Measurements from ENCODE around the gene AKNA. TPM values are rescaled to one million over a fixed set of nuclear protein-coding genes. Genes with fewer than 3 reads are reported as not detected.
A peak's percentile ranks its signal among the peaks of the same experiment; 100 is the strongest.

Gene AKNA
- total RNA-seq, 1 donor from 2014 or later, result 66.9 TPM

- DNase-seq (peak; percentile 14), ATAC-seq (no peak)
- no peak overlapping the region for H3K27ac ChIP-seq
- peaks cover 4% of the 10 kb centered on the region for H3K27me3 ChIP-seq (ENCODE audit: low read depth)
- no peaks in the 10 kb centered on the region for H3K36me3 ChIP-seq
- peaks cover 5% of the 10 kb centered on the region for H3K9me3 ChIP-seq
- TF ChIP-seq CTCF (IDR thresholded peaks at IDR 0.05), result no peak
- no peaks in the 10 kb centered on the region for H3K4me1 ChIP-seq
- intact Hi-C loops (cut with DNase I), result no loop called here
- H3K4me3 ChIP-seq, result no peak overlapping the region
Observed at GRCh38 chr9:114300153-114300845, 87.5 kb downstream of the AKNA start.

- intact Hi-C loops (cut with DNase I), result loop anchor here (10.0 kb wide), 1 partner anchor 195 kb away; no protein-coding TSS in a partner anchor
- DNase-seq (peak; percentile 26), ATAC-seq (no peak)
- no peaks in the 10 kb centered on the region for H3K4me1 ChIP-seq
- no peak overlapping the region for H3K27ac ChIP-seq
- H3K4me3 ChIP-seq, result no peak overlapping the region
- no peaks in the 10 kb centered on the region for H3K36me3 ChIP-seq
- TF ChIP-seq CTCF (IDR thresholded peaks at IDR 0.05), result no peak
- H3K9me3 ChIP-seq, result peaks cover 5% of the 10 kb centered on the region
- peaks cover 3% of the 10 kb centered on the region for H3K27me3 ChIP-seq (ENCODE audit: low read depth)
Observed at GRCh38 chr9:114299286-114300152, 88.3 kb downstream of the AKNA start.

- Histone ChIP-seq H3K36me3 (peaks cover 6% of the 10 kb centered on the region), H3K27ac (no peak overlapping the region), H3K4me1 (no peaks in the 10 kb centered on the region), H3K9me3 (peaks cover 9% of the 10 kb centered on the region), H3K27me3 (ENCODE audit: low read depth) (no peaks in the 10 kb centered on the region), H3K4me3 (no peak overlapping the region)
- TF ChIP-seq CTCF (IDR thresholded peaks at IDR 0.05), result no peak
- ATAC-seq, result no peak
- no peak for DNase-seq
- intact Hi-C loops (cut with DNase I), result loop anchor here (10.0 kb wide), 1 partner anchor 192 kb away; no protein-coding TSS in a partner anchor
Observed at GRCh38 chr9:114296338-114296737, 91.4 kb downstream of the AKNA start.

GRCh38 chr9:114294664-114295063 is 93.1 kb downstream of the AKNA start:
- ATAC-seq (no peak), DNase-seq (no peak)
- intact Hi-C loops (cut with DNase I), result loop anchor here (10.0 kb wide), 1 partner anchor 190 kb away; no protein-coding TSS in a partner anchor
- H3K4me1 ChIP-seq, result no peaks in the 10 kb centered on the region
- no peak for TF ChIP-seq CTCF (IDR thresholded peaks at IDR 0.05)
- H3K36me3 ChIP-seq, result peaks cover 6% of the 10 kb centered on the region
- H3K27ac ChIP-seq, result no peak overlapping the region
- peaks cover 9% of the 10 kb centered on the region for H3K9me3 ChIP-seq
- H3K27me3 ChIP-seq (ENCODE audit: low read depth), result no peaks in the 10 kb centered on the region
- no peak overlapping the region for H3K4me3 ChIP-seq

- DNase-seq, result peak; percentile 19
- peaks cover 6% of the 10 kb centered on the region for H3K36me3 ChIP-seq
- intact Hi-C loops (cut with DNase I), result loop anchor here (10.0 kb wide), 1 partner anchor 187 kb away; no protein-coding TSS in a partner anchor
Observed at GRCh38 chr9:114291886-114292590, 95.7 kb downstream of the AKNA start.

More at GRCh38 chr9:114291886-114292590, 95.7 kb downstream of the AKNA start:
- no peak overlapping the region for H3K4me3 ChIP-seq
- no peak for TF ChIP-seq CTCF (IDR thresholded peaks at IDR 0.05)
- H3K27me3 ChIP-seq (ENCODE audit: low read depth), result no peaks in the 10 kb centered on the region
- no peak for ATAC-seq
- peaks cover 9% of the 10 kb centered on the region for H3K9me3 ChIP-seq
- H3K4me1 ChIP-seq, result no peaks in the 10 kb centered on the region
- H3K27ac ChIP-seq, result no peak overlapping the region
